Measurements from ENCODE around the gene GBE1.

GBE1 gene

GRCh38 chr3:81760924-81761903 is at the start of gene GBE1:
GBE1 (minus strand) TSS chr3:81761645; CDS start chr3:81761517, 128 bp downstream.
- Histone ChIP-seq H3F3A (ENCODE audit: insufficient read depth) (peaks cover 11% of the 10 kb centered on the region), H3K79me2 (ENCODE audit: insufficient read depth, low read length) (no peaks in the 10 kb centered on the region), H3K27me3 (ENCODE audit: low read length) (no peaks in the 10 kb centered on the region), H3K9ac (ENCODE audit: low read length) (peak within 1 kb of the TSS; percentile 82), H3K36me3 (ENCODE audit: low read length) (peaks cover 14% of the 10 kb centered on the region), H3K9me2 (replicated peaks; ENCODE audit: insufficient read depth, low read length) (no peaks in the 10 kb centered on the region), H4K20me1 (ENCODE audit: low read depth, low read length) (no peaks in the 10 kb centered on the region), H3K4me2 (ENCODE audit: low read depth, low read length, poor library complexity, severe bottlenecking) (peak within 1 kb of the TSS; percentile 89), H2AFZ (ENCODE audit: low read depth, low read length, severe bottlenecking) (peak within 1 kb of the TSS; percentile 57), H3K9me3 (ENCODE audit: insufficient read depth, low read length) (no peaks in the 10 kb centered on the region), H3K27ac (ENCODE audit: low read depth, low read length) (peak within 1 kb of the TSS; percentile 78), H3K4me3 (ENCODE audit: insufficient read depth, low read length, poor library complexity, severe bottlenecking) (peak within 1 kb of the TSS; percentile 75)
- TF ChIP-seq EZH2phosphoT487 (conservative IDR thresholded peaks at IDR 0.05; ENCODE audit: low read length) (no peak), CTCF (IDR thresholded peaks at IDR 0.05; ENCODE audit: insufficient read depth, low read length, poor library complexity, severe bottlenecking) (no peak)

- Histone ChIP-seq H3K36me3 (ENCODE audit: low read length) (no peaks in the 10 kb centered on the region), H3K79me2 (ENCODE audit: insufficient read depth, low read length) (no peaks in the 10 kb centered on the region), H3K27me3 (ENCODE audit: low read length) (no peaks in the 10 kb centered on the region), H3K9me3 (ENCODE audit: insufficient read depth, low read length) (no peaks in the 10 kb centered on the region), H3K4me2 (ENCODE audit: low read depth, low read length, poor library complexity, severe bottlenecking) (no peak overlapping the region), H3K9me2 (replicated peaks; ENCODE audit: insufficient read depth, low read length) (no peaks in the 10 kb centered on the region), H3F3A (ENCODE audit: insufficient read depth) (no peaks in the 10 kb centered on the region), H3K27ac (ENCODE audit: low read depth, low read length) (no peak overlapping the region), H3K4me3 (ENCODE audit: insufficient read depth, low read length, poor library complexity, severe bottlenecking) (no peak overlapping the region), H3K9ac (ENCODE audit: low read length) (no peak overlapping the region), H2AFZ (ENCODE audit: low read depth, low read length, severe bottlenecking) (no peak overlapping the region), H4K20me1 (ENCODE audit: low read depth, low read length) (no peaks in the 10 kb centered on the region)
- TF ChIP-seq CTCF (IDR thresholded peaks at IDR 0.05; ENCODE audit: insufficient read depth, low read length, poor library complexity, severe bottlenecking) (no peak), EZH2phosphoT487 (conservative IDR thresholded peaks at IDR 0.05; ENCODE audit: low read length) (no peak)
Observed at GRCh38 chr3:81808900-81809299, 47.5 kb upstream of the GBE1 start.

- H2AFZ ChIP-seq (ENCODE audit: low read depth, low read length, severe bottlenecking): no peak overlapping the region
- no peak overlapping the region for H3K9ac ChIP-seq (ENCODE audit: low read length)
- H3K27me3 ChIP-seq (ENCODE audit: low read length): no peaks in the 10 kb centered on the region
- no peaks in the 10 kb centered on the region for H4K20me1 ChIP-seq (ENCODE audit: low read depth, low read length)
- no peaks in the 10 kb centered on the region for H3K9me3 ChIP-seq (ENCODE audit: insufficient read depth, low read length)
- no peak overlapping the region for H3K27ac ChIP-seq (ENCODE audit: low read depth, low read length)
- H3F3A ChIP-seq (ENCODE audit: insufficient read depth): no peaks in the 10 kb centered on the region
- no peaks in the 10 kb centered on the region for H3K79me2 ChIP-seq (ENCODE audit: insufficient read depth, low read length)
- H3K4me2 ChIP-seq (ENCODE audit: low read depth, low read length, poor library complexity, severe bottlenecking): no peak overlapping the region
- H3K36me3 ChIP-seq (ENCODE audit: low read length): no peaks in the 10 kb centered on the region
- no peak for TF ChIP-seq EZH2phosphoT487 (conservative IDR thresholded peaks at IDR 0.05; ENCODE audit: low read length)
- no peak for TF ChIP-seq CTCF (IDR thresholded peaks at IDR 0.05; ENCODE audit: insufficient read depth, low read length, poor library complexity, severe bottlenecking)
- H3K9me2 ChIP-seq (replicated peaks; ENCODE audit: insufficient read depth, low read length): no peaks in the 10 kb centered on the region; the same call in 1 of the 2 replicates
- H3K4me3 ChIP-seq (ENCODE audit: insufficient read depth, low read length, poor library complexity, severe bottlenecking): no peak overlapping the region
Observed at GRCh38 chr3:81799403-81799802, 38.0 kb upstream of the GBE1 start.

All from SU-DHL-6 (cell line).